ENCODE results near the gene MBD3L2.
"Not testable (repeated sequence)": the region's sequence is repeated elsewhere in the genome, so short reads cannot be mapped to it uniquely, and the experiment has no call there.

Gene MBD3L2

DNA sequence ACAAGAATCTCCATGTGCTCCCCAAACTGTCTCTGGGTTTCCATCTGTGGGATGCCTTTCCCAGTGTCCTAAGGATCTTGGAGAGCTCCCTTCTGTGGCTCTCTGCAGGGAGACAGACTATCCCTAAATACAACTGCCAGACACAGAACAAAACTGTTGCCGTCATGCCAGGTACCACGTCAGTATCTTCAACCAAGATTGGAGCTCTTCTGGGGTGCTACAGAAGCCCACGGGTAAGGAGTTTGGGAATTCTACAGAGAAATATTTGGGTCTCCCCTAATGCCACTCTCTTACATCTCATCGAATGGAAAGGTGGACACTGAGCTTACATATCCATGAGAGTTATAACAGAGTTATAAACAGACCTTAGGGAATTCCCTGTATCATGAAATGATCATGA is 14.2 kb downstream of the MBD3L2 start:
- no peak for DNase-seq (ENCODE audit: low read depth)

DNA sequence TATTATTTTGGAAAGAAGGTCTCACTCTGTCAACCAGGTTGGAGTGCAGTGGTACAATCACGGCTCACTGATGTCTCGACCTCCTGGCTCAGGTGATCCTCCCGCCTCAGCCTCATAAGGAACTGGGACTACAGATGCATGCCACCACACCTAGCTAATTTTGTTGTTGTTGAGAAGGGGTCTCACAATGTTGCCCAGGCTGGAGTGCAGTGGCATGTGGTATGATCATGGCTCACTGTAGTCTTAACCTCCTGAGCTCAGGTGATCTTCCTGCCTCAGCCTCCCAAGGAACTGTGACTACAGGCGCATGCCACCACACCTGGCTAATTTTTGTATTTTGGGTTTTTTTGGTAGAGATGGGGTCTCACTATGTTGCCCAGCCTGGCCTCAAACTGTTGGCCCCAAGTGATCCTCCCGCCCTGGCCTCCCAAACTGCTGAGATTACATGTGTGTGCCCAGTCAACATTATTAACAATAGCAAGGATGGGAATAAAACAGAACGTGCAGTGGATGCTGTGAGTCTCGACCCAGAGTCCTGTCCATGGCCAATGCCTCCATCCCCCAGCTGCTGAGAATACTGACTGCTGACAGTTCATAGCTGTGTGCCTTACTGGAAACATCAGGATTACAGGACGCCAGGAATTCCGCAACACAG is 14.8 kb downstream of the MBD3L2 start:
- DNase-seq (ENCODE audit: low read depth) = no peak

DNA sequence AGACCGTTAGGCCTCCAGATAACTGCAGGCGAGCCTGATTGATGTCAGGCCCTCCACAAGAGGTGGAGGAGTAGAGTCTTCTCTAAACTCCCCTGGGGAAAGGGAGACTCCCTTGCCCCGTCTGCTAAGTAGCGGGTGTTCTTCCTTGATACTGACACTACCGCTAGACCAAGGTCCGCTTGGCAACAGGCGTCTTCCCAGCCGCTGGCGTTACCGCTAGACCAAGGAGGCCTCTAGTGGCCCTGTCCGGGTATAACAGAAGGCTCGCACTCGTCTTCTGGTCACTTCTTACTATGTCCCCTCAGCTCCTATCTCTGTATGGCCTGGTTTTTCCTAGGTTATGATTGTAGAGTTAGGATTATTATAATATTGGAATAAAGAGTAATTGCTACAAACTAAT is 18.0 kb downstream of the MBD3L2 start:
- not testable (repeated sequence) for DNase-seq (ENCODE audit: low read depth)

DNA sequence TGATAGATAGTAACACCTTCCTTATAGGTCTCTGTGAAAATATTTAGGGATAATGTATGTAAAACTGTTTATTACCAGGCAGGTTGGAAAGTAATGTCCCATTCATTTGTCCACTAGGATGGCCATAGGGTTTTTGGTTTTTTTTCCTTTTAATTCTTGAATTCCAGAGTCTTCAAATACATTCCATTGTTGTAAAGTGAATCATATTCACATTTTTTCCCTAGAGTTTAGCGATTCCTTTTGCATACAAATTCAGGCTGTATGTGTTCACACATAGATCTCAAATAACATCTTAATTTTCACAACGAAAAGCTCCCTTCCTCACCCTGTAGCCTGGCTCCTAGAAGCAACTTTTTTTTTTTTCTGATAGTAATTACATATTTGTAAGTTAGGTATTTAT is 18.6 kb downstream of the MBD3L2 start:
- no peak for DNase-seq (ENCODE audit: low read depth)

DNA sequence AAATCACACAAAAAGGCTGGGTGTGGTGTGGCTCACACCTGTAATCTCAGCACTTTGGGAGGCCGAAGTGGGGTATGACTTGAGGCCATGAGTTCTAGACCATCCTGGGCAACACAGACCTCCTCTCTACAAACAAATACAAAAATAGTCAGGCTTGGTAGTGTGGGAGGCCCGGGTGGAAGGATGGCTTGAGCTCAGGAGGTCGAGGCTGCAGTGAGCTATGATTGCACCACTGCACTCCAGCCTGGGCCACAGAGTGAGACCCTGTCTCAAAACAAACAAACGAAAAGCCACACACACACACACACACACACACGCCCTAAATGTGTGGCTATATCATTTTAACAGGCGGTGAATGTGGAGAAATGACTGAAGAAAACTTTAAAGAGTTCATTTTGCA is 19.5 kb downstream of the MBD3L2 start:
- no peak for DNase-seq (ENCODE audit: low read depth)

DNA sequence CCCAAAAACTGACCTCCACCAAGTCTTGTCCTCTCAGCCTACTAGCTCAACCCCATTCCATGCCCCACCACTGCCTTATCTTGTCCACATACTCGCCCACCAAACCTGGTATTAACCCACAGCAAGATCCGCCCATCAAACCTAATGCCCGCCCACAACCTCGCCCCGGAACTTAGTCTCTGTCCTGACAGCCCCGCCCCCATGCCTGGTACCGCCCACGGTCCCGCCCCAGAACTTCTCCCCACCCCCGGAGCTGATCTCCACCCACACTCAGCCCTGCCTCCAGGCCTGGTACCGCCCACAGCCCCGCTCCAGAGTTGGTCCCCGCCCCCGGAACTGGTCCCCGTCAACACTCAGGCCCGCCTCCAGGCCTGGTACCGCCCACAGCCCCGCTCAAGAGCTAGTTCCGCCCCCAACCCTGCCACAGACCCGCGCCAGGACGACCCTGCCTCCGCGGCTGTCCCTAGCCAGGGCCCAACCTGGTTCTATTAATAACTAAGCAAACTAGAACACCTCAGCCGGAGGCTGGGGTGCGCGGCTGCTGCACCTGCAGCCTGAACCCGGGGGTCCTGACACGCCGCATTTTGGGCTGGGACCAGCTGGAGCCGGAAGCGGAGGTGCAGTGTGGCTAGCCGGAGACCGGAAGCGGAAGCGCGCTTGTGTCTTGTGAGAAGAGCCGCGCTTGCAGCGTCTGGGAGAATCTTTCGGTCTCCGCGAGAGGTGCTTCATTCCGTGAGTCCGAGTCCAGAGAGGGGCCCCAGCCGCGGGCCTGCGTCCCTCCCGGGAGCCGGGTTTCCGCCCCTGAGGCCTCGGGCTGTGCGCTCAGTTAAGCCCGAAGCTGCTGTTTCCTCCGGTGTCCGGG is 20.2 kb downstream of the MBD3L2 start, which contains the start of gene ZNF557:
TSS of gene ZNF557 (plus strand) at position 662 of the 862 bp plus-strand sequence. CDS start 5,372 bp downstream, outside the sequence.
- DNase-seq (ENCODE audit: low read depth) = peak; percentile 98

DNA sequence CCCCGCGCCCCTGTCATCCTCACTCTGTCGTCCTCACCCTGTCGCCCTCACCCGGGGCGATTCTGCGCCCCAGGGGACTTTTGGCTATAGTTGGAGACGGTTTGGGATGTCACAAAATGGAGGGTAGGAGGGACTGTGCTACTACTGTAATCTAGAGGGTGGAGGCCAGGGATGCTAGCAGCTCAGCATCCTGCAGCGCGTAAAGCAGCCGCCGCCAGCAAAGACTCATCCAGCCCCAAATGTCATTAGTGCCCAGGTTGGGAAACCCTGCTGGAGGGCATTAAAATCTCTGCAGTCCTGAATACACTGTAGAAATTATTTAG is 20.7 kb downstream of the MBD3L2 start:
- no peak for DNase-seq (ENCODE audit: low read depth)

DNA sequence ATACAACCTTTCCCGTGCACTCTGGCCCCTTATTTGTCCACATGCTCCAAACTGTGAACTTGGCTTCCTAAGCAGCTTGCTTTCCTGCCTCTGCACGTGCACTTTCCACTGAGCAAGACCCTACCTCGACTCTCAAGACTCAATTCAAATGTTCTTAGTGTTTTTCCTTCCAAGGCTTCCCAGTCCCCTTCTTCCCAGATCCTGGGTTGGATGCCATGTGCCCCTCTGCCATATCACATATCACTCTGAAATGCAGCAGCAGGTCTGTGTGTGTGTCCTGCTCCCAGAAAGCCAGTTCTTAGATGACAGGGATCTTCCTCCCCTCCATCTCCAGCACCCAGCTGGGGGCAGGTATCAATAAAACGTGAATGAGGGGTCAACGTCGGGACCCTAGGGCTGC is 23.4 kb downstream of the MBD3L2 start:
- no peak for DNase-seq (ENCODE audit: low read depth)

DNA sequence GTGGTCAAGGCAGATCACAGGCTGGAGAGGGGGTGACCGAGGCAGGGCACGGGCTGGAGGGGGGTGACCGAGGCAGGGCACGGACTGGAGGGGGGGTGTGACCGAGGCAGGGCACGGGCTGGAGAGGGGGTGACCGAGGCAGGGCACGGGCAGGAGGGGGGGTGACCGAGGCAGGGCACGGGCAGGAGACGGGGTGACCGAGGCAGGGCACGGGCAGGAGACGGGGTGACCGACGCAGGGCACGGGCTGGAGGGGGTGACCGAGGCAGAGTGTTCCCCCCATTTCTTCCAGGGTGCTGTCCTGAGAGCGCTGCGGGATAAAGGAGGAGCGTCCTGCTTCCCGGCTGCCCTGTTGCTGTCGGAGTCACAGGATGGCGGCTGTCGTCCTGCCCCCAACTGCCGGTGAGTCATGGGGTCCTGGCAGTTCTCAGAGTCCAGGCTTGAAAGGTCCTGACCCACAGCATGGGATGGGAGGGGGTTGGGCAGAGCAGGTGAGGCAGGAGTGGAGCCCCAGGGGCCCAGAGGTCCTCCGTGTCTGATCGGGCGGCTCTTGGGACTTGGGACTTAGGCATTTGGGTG is 25.7 kb downstream of the MBD3L2 start:
- no peak for DNase-seq (ENCODE audit: low read depth)

DNA sequence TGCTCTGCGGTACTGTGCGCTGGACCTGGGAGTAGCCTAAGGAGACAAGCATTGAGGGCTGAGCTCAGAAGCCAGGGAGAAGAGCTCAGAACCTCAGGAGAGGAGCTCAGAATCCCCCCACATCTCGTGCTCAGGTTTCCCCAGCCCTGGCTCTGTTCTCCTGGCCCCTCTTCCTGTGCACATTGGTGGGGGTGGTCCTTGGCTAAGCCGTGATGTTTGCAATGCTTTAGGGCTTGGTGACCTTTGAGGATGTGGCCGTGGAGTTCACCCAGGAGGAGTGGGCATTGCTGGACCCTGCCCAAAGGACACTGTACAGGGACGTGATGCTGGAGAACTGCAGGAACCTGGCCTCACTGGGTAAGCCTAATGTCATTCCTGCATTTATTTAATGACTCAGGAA is 27.0 kb downstream of the MBD3L2 start:
- no peak for DNase-seq (ENCODE audit: low read depth)

DNA sequence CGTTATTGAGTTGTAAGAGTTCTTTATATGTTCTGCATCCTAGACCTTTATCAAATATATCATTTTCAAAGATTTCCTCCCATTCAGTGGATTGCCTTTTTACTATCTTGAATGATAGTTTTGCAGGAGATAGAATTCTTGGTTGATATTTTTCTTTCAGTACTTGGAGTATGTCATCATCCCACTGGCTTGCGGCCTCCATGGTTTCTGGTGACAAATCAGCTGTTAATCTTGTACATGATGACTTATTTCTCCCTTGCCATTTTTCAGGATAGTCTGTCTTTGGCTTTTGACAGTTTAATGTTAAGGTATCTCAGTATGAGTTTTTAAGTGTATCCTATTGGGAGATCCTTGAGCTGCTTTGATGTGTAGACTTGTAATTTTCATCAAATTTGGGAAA is 28.9 kb downstream of the MBD3L2 start:
- no peak for DNase-seq (ENCODE audit: low read depth)

DNA sequence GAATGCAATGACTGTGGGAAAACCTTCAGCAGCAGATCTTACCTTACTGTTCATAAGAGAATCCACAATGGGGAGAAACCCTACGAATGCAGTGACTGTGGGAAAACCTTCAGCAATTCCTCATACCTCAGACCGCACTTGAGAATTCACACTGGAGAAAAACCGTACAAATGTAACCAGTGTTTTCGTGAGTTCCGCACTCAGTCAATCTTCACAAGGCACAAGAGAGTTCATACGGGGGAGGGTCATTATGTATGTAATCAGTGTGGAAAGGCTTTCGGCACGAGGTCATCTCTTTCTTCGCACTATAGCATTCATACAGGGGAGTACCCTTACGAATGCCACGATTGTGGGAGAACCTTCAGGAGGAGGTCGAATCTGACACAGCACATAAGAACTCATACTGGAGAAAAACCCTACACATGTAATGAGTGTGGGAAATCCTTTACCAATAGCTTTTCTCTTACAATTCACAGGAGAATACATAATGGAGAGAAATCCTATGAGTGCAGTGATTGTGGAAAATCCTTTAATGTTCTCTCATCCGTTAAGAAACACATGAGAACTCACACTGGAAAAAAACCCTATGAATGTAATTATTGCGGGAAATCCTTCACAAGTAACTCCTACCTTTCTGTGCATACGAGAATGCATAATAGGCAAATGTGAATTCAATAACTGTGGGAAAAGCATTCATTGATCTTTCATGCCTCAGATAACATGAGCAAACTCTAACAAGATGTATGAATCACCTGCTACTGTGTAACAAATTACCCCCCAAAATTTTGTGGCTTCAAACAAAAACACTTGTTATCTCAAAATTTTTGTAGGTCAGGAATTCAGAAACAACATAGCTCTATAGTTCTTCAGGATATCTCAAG is 34.2 kb downstream of the MBD3L2 start:
- DNase-seq (ENCODE audit: low read depth) = no peak

DNA sequence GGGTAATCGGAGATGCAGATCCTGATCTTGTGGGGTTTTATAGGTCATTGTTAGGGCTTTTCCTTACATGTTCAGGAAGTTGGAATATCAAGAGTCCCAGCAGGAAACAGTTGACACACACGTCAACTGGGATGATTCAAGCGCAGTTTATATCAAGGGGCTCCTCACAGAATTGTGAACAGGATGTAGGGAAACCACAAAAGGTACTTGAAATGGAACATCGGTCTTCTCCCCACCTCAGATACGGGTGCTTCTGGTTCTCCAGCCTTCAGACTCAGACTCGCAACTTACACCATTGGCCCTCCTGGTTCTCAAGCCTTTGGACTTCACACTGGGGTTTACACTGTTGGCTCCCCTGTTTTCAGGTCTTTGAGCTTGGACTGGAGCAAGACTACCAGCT is 39.9 kb downstream of the MBD3L2 start:
- no peak for DNase-seq (ENCODE audit: low read depth)

DNA sequence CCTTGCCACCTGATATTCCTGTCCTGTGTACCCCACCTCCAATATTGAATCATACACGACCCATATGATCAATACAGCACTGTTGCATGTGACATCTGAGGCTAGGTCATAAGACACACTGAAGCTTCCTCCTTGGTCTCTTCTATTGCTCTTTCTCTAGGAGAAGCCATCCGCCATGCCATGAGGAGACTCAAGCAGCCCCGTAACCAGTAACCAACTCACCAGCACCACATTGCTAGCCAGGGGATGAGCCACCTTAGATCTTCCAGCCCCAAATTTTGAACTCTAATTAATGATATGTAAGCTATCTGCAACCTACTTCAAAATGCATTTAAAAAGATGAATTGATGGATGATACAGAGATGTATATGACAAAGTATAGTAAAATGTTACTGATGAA is 49.0 kb downstream of the MBD3L2 start:
- DNase-seq (ENCODE audit: low read depth) = no peak

DNA sequence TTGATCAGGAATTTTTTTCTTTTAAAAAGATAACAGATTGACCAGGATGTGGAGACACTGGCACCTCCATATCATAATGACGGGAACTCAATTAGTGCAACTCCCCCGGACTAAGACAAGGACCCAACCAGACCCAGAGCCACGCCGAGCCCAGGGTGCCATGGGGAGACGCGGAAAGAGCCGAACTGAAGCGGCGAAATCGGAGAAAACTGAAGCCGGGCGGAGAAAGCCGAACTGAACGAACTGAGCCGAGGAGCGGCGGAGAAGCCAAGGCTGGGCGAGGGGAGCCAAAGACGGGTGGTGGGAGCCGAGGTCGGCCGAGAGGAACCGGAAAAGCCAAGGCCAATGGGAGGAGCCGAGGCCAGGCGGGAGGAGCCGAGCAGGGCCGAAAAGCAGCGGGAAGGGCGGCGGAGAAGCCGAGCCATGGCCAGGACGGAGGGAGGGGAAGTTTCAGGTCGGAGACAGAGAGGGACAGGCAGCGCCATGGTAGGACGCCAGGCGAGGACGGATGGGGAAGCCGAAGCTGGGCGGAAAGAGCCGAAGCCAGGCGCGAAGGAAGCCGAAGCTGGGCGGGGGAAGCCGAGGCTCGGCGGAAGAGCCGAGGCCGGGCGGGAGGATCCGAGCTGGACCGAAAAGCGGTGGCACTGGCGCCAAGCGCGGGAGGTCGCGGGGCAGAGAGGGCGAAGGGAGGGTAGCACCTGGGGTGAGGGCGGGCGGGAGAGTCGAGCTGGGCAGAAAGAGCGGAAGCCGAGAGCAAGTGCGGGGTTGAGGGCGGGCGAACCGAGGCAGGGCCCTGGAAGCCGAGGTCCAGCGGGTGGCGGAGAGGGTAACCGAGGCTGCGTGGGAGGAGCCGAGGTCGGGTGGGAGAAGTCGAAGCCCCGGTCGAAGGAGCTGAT is 49.8 kb downstream of the MBD3L2 start:
- DNase-seq (ENCODE audit: low read depth) = peak; percentile 71

DNA sequence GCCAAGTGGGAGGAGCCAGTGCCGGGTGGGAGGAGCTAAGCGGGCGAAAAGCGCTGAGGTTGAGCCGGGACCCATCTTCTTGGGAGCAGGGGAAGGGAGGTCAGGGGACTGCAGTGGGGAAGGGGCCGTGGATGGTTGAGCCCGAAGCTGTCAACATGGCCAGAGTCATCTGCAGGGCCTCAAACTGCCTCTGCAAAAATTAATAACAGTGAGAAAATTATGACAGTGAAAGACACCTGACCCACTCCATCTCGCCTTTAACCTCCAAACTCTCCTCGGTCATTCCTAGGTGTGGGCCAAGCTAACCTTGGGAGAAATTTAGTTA is 50.4 kb downstream of the MBD3L2 start:
- peak; percentile 65 for DNase-seq (ENCODE audit: low read depth)
